Omental fat pad (tissue), 4 donors: ENCODE measurements around the gene KRT6A. TPM values are rescaled to one million over a fixed set of nuclear protein-coding genes. Genes with fewer than 3 reads are reported as not detected.
"Not testable (repeated sequence)": the region's sequence is repeated elsewhere in the genome, so short reads cannot be mapped to it uniquely, and the experiment has no call there.

Experiments used
- ATAC-seq: fragments of 150-250 bp; one replicate; pipeline ENCODE4 v1.9.1; 2016; ENCODE audit warnings: mild to moderate bottlenecking, moderate library complexity; ENCODE audit not compliant: low FRiP score
- DNase-seq: peaks from one replicate; pipeline ENCODE4 v3.0.0-alpha.2; 2019; ENCODE audit warnings: low spot score
- CTCF ChIP-seq, 3 donors: fragments of 450-650 bp; IDR thresholded peaks; one replicate each; pipeline ENCODE4 v1.5.1; 2016 to 2017; ENCODE audit warnings: antibody characterized with exemption in 3 of 3, mild to moderate bottlenecking in 3 of 3, moderate library complexity in 2 of 3
- total RNA-seq, 4 donors: library from RNA; depleted of rRNA; stranded (reverse); fragments of >200 nt; gene quantifications; one replicate each; pipeline ENCODE4 v1.1.0, GENCODE V29; 2016

Gene KRT6A
- total RNA-seq, 4 donors from 2014 or later: 3.3 to 40.7 (median 8.4) TPM

GRCh38 chr12:52502877-52503276, 9.8 kb upstream of the KRT6A start:
- no peak for TF ChIP-seq CTCF (IDR thresholded peaks at IDR 0.05)
- ATAC-seq (no peak), DNase-seq (no peak)

- no peak for ATAC-seq
- no peak for TF ChIP-seq CTCF (IDR thresholded peaks at IDR 0.05)
- no peak for DNase-seq
These were observed 8.4 kb upstream of the KRT6A start for GRCh38 chr12:52501490-52501889.

GRCh38 chr12:52500574-52500973, 7.5 kb upstream of the KRT6A start:
- ATAC-seq, DNase-seq: not testable (repeated sequence)

- ATAC-seq: no peak
- TF ChIP-seq CTCF (IDR thresholded peaks at IDR 0.05): no peak
- DNase-seq: no peak
These were observed 6.9 kb upstream of the KRT6A start for GRCh38 chr12:52499806-52500560.

GRCh38 chr12:52498946-52499345, 5.9 kb upstream of the KRT6A start:
- no peak for ATAC-seq
- no peak for TF ChIP-seq CTCF (IDR thresholded peaks at IDR 0.05)

GRCh38 chr12:52497975-52498374, 4.9 kb upstream of the KRT6A start:
- ATAC-seq (no peak), DNase-seq (no peak)
- TF ChIP-seq CTCF (IDR thresholded peaks at IDR 0.05): no peak

More at GRCh38 chr12:52498946-52499345, 5.9 kb upstream of the KRT6A start:
- no peak for DNase-seq

- ATAC-seq: peak; percentile 40
- TF ChIP-seq CTCF (IDR thresholded peaks at IDR 0.05): no peak
- DNase-seq: no peak
These were observed 3.6 kb upstream of the KRT6A start for GRCh38 chr12:52496590-52497071.
